NCI-H510A (cell line): Measurements from ENCODE around the gene ERBB4.

ENCODE experiments used
- DNase-seq: peaks from one replicate; lab custom pipeline; 2025; lab: John Stamatoyannopoulos, UW

The ERBB4 gene

GRCh38 chr2:212364112-212364985 lies 174.3 kb downstream of the ERBB4 start:
- no peak for DNase-seq

- no peak for DNase-seq
Observed at GRCh38 chr2:212361174-212361756, 177.3 kb downstream of the ERBB4 start.

DNA sequence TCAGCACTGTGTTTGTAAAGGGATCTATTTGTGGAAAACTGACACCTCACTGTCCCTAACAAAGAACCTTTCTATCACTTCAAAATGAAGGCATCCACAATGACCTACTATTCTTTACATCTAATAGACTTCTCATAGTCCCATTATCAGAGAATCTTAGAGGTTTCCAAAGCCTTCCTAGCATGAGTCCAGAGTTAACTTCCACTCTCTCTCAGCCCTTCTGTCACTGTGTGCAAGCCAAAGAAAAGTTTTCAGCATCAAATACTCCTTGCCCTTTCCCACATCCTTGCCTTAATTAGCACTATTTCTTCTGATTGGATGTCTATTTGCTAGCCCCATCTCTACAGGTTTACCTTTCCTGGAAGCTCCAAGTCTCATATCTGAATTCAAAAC lies 178.5 kb downstream of the ERBB4 start:
- DNase-seq: no peak

GRCh38 chr2:212359425-212360067 lies 179.1 kb downstream of the ERBB4 start:
- no peak for DNase-seq

DNA sequence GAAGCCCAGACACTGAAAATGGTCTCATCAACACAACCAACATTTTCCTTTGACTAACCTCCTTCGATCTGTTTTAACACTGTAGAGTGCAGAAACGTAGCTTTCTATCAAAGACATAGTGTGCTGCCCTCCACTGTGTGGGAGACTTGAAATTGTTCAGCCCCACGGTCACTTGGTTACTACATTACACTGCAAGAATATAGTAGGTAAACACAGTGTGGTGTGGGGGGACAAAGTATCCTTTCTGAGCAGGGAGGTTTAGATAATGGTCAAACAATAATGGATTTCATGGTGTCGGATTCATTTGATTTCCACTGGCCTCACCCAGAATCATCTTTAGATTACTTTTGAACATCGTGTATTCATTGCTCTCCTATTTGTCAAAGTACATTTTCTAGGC lies 181.0 kb downstream of the ERBB4 start:
- no peak for DNase-seq

DNA sequence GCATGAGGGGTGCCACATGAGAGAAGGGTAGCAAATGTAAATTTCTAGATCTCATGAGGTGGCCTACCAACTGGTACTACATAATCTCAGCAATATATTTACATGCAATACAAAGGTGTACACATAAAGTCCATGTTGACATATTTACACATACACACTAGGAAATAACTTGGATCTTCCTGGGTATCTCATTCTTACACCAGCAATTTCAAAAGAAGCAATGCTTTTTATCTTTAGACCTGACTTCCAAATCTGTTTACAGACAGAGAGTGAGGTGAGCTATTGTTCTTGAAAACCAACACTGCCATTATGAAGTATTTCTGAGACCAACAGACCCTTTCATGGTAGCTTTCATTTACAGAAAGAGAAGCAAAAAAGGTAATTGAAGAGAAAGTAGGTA lies 184.2 kb downstream of the ERBB4 start:
- DNase-seq: no peak

DNA sequence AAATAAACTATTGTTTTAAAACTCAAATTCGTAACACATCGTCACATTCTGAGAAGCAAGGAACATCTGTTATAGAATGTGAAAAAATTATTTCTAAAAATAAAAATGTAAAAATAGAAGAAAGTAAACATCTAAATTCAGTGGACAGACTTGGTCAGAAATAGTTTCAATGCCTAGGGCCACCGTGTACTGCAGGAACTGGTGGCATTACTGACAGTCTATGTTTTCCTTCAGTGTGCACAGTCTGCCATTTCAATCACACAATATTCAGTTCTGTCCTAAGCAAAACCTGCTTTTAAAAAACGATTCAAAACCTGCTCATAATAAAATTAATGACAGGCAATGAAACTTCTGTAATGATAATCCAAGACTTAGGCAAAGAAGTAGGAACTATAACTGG lies 190.1 kb downstream of the ERBB4 start:
- no peak for DNase-seq

DNA sequence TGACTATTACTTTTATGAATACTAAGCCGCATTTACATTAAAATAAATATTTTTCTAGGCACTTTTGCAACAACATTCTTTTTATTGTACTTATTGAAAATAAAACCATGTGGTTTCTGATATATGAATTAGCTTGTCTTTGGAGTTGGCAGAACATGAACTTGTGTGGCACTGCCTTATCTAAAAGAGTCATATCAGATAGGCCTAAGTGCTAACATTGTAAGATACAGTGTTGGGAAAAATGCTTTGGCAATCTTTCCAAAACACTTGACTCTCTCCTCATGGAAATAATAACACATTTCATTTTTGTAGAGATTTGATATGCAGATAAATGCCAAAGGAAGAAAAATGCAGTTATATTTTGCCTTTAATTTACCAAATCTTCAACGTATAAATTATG lies 191.7 kb downstream of the ERBB4 start:
- DNase-seq: no peak

GRCh38 chr2:212345966-212346365 lies 192.6 kb downstream of the ERBB4 start:
- no peak for DNase-seq

DNA sequence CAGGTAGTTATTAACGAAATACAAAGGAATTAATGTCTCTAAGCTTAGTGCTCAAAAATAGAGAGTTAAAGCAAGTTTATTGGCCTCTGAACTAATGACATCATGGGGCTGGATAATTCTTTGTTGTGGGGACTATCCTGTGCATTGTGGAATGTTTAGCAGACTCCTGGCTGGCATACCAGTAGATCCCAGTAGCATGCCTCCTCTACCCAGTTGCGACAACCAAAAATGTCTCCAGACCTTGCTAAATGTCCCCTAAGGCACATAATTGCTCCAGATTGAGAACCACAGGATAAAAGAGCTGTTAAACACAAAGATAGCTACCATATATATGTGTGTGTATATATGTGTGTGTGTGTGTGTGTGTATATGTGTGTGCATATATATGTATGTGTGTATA lies 194.5 kb downstream of the ERBB4 start:
- no peak for DNase-seq

- DNase-seq: no peak
Observed at GRCh38 chr2:212343167-212343566, 195.4 kb downstream of the ERBB4 start.

GRCh38 chr2:212337486-212338343 lies 200.9 kb downstream of the ERBB4 start:
- DNase-seq: no peak

GRCh38 chr2:212337036-212337435 lies 201.6 kb downstream of the ERBB4 start:
- DNase-seq: no peak

- DNase-seq: no peak
Observed at GRCh38 chr2:212330263-212330662, 208.3 kb downstream of the ERBB4 start.

- no peak for DNase-seq
Observed at GRCh38 chr2:212328712-212329496, 209.7 kb downstream of the ERBB4 start.

GRCh38 chr2:212328136-212328535 lies 210.5 kb downstream of the ERBB4 start:
- no peak for DNase-seq

- DNase-seq: no peak
Observed at GRCh38 chr2:212327171-212327809, 211.3 kb downstream of the ERBB4 start.

- DNase-seq: no peak
Observed at GRCh38 chr2:212318636-212319035, 220.0 kb downstream of the ERBB4 start.

DNA sequence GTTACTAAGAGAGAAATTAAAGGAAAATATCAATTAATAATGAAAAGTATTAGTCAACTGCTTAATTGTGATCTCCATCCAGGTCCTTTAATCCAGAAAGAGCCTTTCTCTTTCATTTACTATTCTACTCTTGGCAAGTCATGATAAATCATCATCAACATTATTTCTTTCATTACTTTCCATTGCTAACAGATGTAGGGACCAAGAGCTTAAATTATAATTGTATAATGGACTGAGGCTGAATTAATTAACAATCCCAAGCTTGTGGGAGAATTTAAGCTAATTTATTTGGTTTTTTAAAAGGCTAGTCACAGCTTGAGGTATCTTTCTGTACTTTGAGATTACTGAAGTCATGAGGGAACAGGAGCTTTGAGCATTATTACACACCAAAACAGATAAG lies 223.9 kb downstream of the ERBB4 start:
- no peak for DNase-seq

DNA sequence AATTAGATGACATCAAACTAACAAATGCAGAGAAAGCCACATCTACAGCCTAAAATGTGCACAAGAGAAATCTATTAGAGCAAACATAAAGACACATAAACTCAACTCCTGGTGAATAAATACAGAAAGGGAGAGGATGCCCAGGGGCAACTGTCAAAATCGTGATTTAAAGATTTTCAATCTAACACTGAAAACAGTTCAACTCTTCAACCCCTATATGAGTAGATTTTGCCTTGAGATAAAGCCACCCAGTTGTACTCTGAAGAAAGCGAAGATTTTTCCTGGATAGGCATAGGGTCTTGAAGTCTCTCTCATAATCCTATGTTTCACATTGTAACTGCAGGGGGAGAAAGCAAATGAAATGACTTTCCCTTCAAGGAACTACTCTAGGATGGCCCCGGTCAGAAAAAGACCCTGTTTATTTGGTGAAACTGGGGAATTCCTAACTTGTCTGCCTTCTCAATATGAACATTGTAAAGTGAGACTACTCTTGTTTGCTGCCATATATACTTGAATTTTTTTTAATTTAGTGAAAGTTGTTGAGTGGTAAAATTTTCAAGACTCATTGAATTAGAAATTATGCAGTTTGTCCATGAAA lies 226.7 kb downstream of the ERBB4 start:
- no peak for DNase-seq

- no peak for DNase-seq
Observed at GRCh38 chr2:212299943-212300342, 238.7 kb downstream of the ERBB4 start.
